Activated CD4-positive, CD25-positive, alpha-beta regulatory T cell treated with anti-CD3 and anti-CD28 coated beads, Interleukin-2, amount 50 U/mL, for 16 hours (primary cell): ENCODE data around the gene NUP214.

Experiments used
- DNase-seq: peaks from one replicate; pipeline ENCODE4 v3.0.0-alpha.2; 2020; ENCODE audit warnings: low read depth, low spot score

Gene NUP214

DNA sequence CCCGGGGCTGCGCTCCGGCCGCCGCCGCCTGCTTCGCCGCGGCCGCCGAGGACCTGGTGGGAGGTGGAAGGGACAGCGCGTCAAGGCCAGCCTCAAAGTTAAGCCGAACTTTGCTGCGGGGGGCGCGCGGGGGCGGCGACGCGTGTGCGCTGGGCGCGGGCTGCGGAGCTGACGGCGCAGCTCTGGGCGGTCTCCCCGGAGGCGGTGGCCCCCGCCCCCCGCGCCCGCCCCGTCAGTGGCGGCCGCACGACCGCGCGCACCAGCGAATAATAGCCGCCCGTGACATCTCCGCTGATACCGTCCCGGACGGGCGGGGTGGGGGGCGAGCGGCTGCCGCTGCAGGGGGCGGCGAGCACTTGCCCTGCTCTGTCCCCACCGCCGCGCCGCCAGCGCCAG lies 151.5 kb downstream of the NUP214 start:
- DNase-seq = no peak

- DNase-seq = no peak
Measured at GRCh38 chr9:131277287-131277909, 152.0 kb downstream of the NUP214 start.

DNA sequence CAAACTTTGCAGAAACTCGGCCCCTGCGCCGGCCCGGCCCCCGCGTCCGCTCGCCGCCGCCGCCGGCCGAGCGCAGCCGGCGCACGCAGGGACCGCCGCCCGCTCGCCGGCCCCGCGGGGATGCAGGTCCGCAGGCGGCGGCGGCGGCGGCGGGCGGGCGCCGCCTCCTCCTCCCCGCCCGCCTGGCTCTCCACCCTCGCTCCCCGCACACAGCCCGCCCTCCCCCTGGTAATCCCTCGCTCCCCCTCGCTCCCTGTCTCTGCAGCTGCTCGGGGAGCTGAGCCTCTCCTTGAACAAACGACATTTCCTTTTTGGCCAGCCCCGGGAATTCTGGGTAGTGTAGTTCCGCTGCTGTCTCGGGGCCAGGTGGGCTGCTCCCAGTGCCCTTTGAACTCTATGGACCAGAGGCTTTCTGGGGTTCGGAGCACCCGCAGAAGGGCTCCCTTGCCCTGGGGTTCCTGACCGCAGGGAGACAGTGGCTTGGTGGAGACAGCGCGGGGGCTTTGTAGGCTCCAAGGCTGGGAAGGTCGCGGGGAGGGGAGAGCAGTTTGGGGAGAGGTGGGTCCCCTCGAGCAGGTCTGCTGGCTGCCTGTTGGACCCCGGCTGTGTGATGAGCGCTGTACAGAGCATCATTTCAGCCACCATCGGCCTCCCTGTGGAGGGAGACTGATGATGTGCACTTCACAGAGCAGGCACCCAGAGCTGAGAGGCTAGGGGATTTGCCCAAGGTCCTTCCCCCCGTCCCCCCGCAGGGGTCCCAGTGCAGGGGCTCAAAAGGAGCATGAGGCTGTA lies 152.7 kb downstream of the NUP214 start:
- peak; percentile 44 for DNase-seq

DNA sequence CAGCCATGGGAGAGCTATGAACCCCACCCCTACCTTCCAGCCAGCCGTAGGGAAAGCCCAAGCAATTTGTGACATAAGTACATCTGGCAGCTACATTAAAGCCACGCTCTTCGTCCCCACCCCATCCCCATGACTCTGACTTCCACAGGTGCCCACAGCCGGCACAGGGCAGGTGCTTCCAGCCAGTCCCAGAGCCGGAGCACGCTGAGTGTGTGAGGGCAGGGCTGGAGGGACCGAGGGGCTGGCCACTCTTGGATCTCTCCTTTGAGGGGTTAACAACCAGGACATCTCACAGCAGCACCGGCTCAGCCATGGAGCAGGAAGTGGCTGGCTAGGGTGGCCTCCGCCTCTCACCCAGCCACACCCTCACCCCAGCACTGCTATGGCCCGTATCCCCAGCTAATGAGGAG lies 153.3 kb downstream of the NUP214 start:
- DNase-seq = no peak

GRCh38 chr9:131279196-131279862 lies 153.9 kb downstream of the NUP214 start:
- no peak for DNase-seq

DNA sequence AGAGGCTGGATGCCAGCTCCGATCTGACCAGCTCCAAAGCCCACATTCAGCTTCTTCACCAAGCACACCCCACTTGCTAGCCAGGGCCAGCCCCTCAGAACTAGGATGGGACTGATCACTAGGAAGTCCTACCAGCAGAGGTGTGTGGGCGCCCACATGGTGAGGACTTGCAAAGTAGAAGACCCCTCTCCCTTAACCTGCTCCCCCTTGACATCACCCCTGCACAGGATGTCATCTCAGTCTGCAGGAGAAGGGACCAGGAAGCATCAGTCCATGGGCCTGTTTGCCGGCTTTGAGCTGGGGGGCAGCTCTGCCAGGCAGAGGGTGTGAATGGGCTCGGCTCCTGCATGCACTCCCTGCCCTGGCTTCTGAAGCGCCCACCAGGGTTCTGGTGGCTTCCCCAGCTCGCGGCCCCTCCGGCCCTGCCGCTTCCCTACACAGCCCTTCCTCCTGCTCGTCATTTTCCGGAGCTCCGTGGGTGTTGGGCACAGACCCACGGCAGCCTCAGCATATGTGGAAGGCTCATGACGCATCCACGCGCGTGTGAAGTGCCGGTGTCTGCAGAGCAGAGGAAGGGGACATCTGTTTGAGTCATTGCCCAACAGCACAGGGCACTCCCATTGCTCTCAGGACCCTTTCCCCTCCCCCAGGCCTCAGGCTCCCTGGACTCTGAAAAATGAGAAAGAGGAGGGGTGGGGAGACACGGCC lies 154.6 kb downstream of the NUP214 start:
- DNase-seq = no peak

DNA sequence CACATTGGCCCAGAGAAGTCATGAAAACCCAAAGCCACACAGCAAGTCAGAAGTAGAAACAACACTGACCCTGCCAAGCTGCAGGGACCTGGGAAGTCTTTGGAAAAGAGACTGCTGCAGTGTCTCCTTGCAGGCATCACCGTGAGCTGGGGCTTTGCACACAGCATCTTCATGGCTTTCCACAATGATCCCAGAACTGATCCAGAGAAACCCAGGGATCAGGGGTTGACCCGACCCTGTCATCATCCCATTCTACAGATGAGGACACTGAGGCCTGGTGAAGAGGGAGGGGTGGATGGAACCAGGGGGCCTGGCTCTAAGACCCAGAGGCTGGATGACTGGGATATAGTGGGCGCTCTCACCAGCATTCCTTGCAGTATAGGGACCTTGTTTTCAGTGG lies 155.3 kb downstream of the NUP214 start:
- no peak for DNase-seq

GRCh38 chr9:131281119-131281965 lies 156.0 kb downstream of the NUP214 start:
- DNase-seq = no peak

DNA sequence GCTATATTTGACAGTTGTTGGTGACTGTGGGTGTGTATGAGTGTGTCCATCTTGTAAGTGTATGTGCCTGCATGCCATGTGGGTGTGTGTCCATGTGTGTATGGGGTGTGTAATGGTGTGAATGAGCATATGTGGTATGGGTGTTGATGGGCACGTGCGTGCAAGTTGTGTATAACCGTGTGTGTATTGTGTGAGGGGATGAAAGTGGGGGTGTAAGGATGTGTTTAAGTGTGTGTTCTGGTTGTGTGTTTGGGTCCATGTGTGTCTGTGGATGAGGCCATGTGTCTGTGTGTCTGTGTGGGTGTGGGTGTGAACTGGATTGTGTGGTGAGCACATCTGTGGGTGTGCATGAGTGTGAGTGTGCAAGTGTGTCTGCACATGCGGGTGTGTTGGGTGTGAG lies 156.8 kb downstream of the NUP214 start:
- no peak for DNase-seq

- DNase-seq = no peak
Measured at GRCh38 chr9:131282688-131283422, 157.5 kb downstream of the NUP214 start.
